Testis (tissue), 2 donors: Measurements from ENCODE around the gene THSD4.

Experiments used
- CTCF ChIP-seq, 3 experiments: fragments of 450-650 bp in 2 of 3; fragments of 200-600 bp in 1 of 3; sonication (generic) in 1 of 3; IDR thresholded peaks; one replicate each; pipeline ENCODE4 v1.5.1; 2016 to 2019; ENCODE audit warnings: antibody characterized with exemption in 3 of 3, mild to moderate bottlenecking in 2 of 3, moderate library complexity in 1 of 3
- POLR2A ChIP-seq: fragments of 450-650 bp; IDR thresholded peaks from one replicate; pipeline ENCODE4 v1.6.1; 2017; ENCODE audit warnings: antibody characterized with exemption, mild to moderate bottlenecking, moderate library complexity

GRCh38 chr15:71352125-71352524 lies 236.9 kb downstream of the THSD4 start:
- no peak for TF ChIP-seq CTCF (IDR thresholded peaks at IDR 0.05)
- no peak for TF ChIP-seq POLR2A
